ENCODE results near the gene RIMS3. TPM values are rescaled to one million over a fixed set of nuclear protein-coding genes. Genes with fewer than 3 reads are reported as not detected.

The RIMS3 gene
- 0.78 to 1.5 TPM (median 1.3 TPM) in 5 replicates for total RNA-seq (2022; extraction: Qiagen RNA extraction)

GRCh38 chr1:40665335-40666171, at the start of gene RIMS3:
RIMS3 (minus strand) TSS chr1:40665682; CDS start chr1:40641925, 23,757 bp downstream.

GRCh38 chr1:40691538-40692428, 26.3 kb upstream of the RIMS3 start, which contains the start of gene NFYC:
NFYC (plus strand) TSS chr1:40691704; CDS start chr1:40738844, 47,140 bp downstream.

Other genes starting within 250 kb of the RIMS3 start
- 1.4 to 2.2 TPM (median 2.1 TPM) in 5 replicates for gene ZFP69B, start 215.2 kb downstream of the RIMS3 start, total RNA-seq (2022; extraction: Qiagen RNA extraction)
- gene ZFP69, start 188.4 kb downstream of the RIMS3 start, total RNA-seq (2022; extraction: Qiagen RNA extraction), result not detected in 5 replicates
- gene EXO5, start 156.9 kb downstream of the RIMS3 start, total RNA-seq (2022; extraction: Qiagen RNA extraction), result 3.3 to 5.1 TPM (median 4.4 TPM) in 5 replicates
- gene ZNF684, start 134.0 kb downstream of the RIMS3 start, total RNA-seq (2022; extraction: Qiagen RNA extraction), result 1.7 to 2.3 TPM (median 1.9 TPM) in 5 replicates
- 29.6 to 42.0 TPM (median 39.7 TPM) in 5 replicates for gene NFYC, start 26.0 kb upstream of the RIMS3 start, total RNA-seq (2022; extraction: Qiagen RNA extraction)
- 0.21 to 0.35 TPM (median 0.25 TPM) in 5 replicates for gene KCNQ4, start 118.1 kb upstream of the RIMS3 start, total RNA-seq (2022; extraction: Qiagen RNA extraction)
- gene CITED4, start 196.7 kb upstream of the RIMS3 start, total RNA-seq (2022; extraction: Qiagen RNA extraction), result 54.7 to 111 TPM (median 82.3 TPM) in 5 replicates

All from A549 treated with dexamethasone at 1 μM for 4 hours (cell line).